Smooth muscle cell (in vitro differentiated cells): ENCODE measurements around the gene USP10. TPM values are rescaled to one million over a fixed set of nuclear protein-coding genes. Genes with fewer than 3 reads are reported as not detected.

Source experiments
- DNase-seq: peaks from one replicate; lab custom pipeline; 2025; ENCODE audit not compliant: unreplicated experiment; lab: John Stamatoyannopoulos, UW
- H2AFZ ChIP-seq: fragments of 200-600 bp; sonication (generic); 2 replicates; pipeline ENCODE4 v1.6.0; 2016; ENCODE audit warnings: antibody characterized with exemption, low read depth, mild to moderate bottlenecking
- H3F3A ChIP-seq: fragments of 200-600 bp; sonication (generic); 2 replicates; pipeline ENCODE4 v1.6.0; 2017; ENCODE audit warnings: antibody characterized with exemption, low read depth
- H3K27ac ChIP-seq: fragments of 200-600 bp; sonication (generic); 2 replicates; pipeline ENCODE4 v1.5.1; 2016; ENCODE audit warnings: low read depth, mild to moderate bottlenecking
- H3K27me3 ChIP-seq: fragments of 200-600 bp; sonication (generic); 2 replicates; pipeline ENCODE4 v1.6.1; 2016; ENCODE audit warnings: low read depth, mild to moderate bottlenecking
- H3K36me3 ChIP-seq: fragments of 200-600 bp; sonication (generic); 2 replicates; pipeline ENCODE4 v1.5.1; 2016; ENCODE audit warnings: low read depth
- H3K4me1 ChIP-seq: fragments of 200-600 bp; sonication (generic); 2 replicates; pipeline ENCODE4 v1.5.1; 2016; ENCODE audit warnings: low read depth
- H3K4me2 ChIP-seq: fragments of 200-600 bp; sonication (generic); 2 replicates; pipeline ENCODE4 v1.6.0; 2016; ENCODE audit warnings: mild to moderate bottlenecking
- H3K4me3 ChIP-seq: fragments of 200-600 bp; sonication (generic); 2 replicates; pipeline ENCODE4 v1.5.1; 2016; ENCODE audit warnings: mild to moderate bottlenecking
- H3K79me2 ChIP-seq: fragments of 200-600 bp; sonication (generic); 2 replicates; pipeline ENCODE4 v1.6.0; 2016; ENCODE audit warnings: low read depth, mild to moderate bottlenecking
- H3K9ac ChIP-seq: fragments of 200-600 bp; sonication (generic); 2 replicates; pipeline ENCODE4 v1.6.0; 2016; ENCODE audit warnings: low read depth
- H3K9me3 ChIP-seq: fragments of 200-600 bp; sonication (generic); replicated peaks from 2 replicates; pipeline ENCODE4 v1.5.1; 2016; ENCODE audit warnings: low read depth
- H4K20me1 ChIP-seq: fragments of 200-600 bp; sonication (generic); 2 replicates; pipeline ENCODE4 v1.6.0; 2016; ENCODE audit warnings: low read depth
- CTCF ChIP-seq: fragments of 200-600 bp; sonication (generic); IDR thresholded peaks from 2 replicates; pipeline ENCODE4 v1.5.1; 2017; ENCODE audit warnings: borderline replicate concordance, mild to moderate bottlenecking, antibody characterized with exemption; ENCODE audit not compliant: insufficient read depth, poor library complexity, severe bottlenecking
- WGBS: methylation state at CpG from one replicate; pipeline ENCODE4 v1.1.7; 2016; ENCODE audit warnings: low lambda C conversion rate; 5-methylcytosine and 5-hydroxymethylcytosine counted together
- polyA plus RNA-seq: library from polyadenylated mRNA; unstranded; fragments of >200 nt; fragmentation: Nextera tagmentation; extraction: Ambion mirVana; gene quantifications from 2 replicates; pipeline ENCODE4 v1.2.1, GENCODE V29; 2016
- total RNA-seq: library from RNA; depleted of rRNA; stranded (reverse); fragments of >200 nt; gene quantifications from 2 replicates; pipeline ENCODE4 v1.2.3, GENCODE V29; 2014

USP10 gene
- total and polyA plus RNA-seq, 2 experiments from 2014 or later, result 52.5 to 56.1 TPM

DNA sequence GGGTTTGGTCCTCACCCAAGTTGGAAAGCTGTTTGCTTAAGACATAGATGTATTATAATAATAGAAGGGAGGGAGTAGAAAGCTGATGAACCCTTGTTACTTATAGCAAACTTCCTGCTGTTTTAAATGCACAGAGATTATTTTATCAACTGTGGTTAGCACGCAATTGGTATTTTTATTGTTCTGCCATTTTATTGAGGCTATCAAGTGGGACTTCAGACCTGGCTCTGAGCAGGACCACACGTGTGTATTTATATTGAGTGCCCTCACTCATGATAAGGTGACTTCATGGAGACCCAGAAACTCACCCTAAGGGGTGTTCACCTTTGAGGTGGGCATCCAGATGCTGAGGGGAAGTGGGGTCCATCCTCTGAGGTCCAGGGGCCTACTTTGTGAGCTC, 34.4 kb upstream of the USP10 start:
- Histone ChIP-seq H3K4me2 (no peak overlapping the region), H2AFZ (no peak overlapping the region), H3K9me3 (no peaks in the 10 kb centered on the region), H3K27ac (no peak overlapping the region), H3K79me2 (no peaks in the 10 kb centered on the region), H3K4me1 (no peaks in the 10 kb centered on the region), H4K20me1 (no peaks in the 10 kb centered on the region), H3K9ac (no peak overlapping the region), H3K36me3 (peaks cover 4% of the 10 kb centered on the region), H3K27me3 (no peaks in the 10 kb centered on the region), H3K4me3 (no peak overlapping the region), H3F3A (no peaks in the 10 kb centered on the region)
- TF ChIP-seq CTCF, result no peak
- no peak for DNase-seq
- whole genome bisulfite sequencing, result 91% methylated on average over 2 of the region's 2 CpGs

DNA sequence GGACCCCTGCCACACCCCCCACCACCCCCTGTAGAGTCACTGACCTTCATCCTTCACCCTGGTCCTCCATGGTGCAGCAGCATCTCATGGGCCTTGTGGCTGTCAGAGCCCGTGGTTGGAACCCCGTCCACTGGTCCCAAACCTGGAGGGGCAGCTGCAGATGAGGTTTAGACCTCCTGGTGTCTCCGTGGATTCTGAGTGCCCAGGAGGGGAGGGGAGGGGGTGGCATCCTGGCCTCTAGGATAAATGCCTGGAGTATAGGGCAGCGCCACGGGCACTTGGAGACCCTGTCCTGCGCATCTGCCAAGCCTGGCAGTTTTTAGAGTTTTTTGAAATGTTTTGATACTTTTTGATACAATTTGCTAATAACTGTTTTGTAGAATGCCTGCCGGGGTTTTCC, 34.0 kb upstream of the USP10 start:
- Histone ChIP-seq H3K4me3 (no peak overlapping the region), H4K20me1 (no peaks in the 10 kb centered on the region), H3F3A (no peaks in the 10 kb centered on the region), H3K27me3 (no peaks in the 10 kb centered on the region), H3K4me1 (no peaks in the 10 kb centered on the region), H3K79me2 (no peaks in the 10 kb centered on the region), H3K9ac (no peak overlapping the region), H2AFZ (no peak overlapping the region), H3K27ac (no peak overlapping the region), H3K36me3 (peaks cover 4% of the 10 kb centered on the region), H3K4me2 (no peak overlapping the region), H3K9me3 (no peaks in the 10 kb centered on the region)
- no peak for DNase-seq
- WGBS, result 98% methylated on average over 7 of the region's 7 CpGs
- no peak for TF ChIP-seq CTCF

DNA sequence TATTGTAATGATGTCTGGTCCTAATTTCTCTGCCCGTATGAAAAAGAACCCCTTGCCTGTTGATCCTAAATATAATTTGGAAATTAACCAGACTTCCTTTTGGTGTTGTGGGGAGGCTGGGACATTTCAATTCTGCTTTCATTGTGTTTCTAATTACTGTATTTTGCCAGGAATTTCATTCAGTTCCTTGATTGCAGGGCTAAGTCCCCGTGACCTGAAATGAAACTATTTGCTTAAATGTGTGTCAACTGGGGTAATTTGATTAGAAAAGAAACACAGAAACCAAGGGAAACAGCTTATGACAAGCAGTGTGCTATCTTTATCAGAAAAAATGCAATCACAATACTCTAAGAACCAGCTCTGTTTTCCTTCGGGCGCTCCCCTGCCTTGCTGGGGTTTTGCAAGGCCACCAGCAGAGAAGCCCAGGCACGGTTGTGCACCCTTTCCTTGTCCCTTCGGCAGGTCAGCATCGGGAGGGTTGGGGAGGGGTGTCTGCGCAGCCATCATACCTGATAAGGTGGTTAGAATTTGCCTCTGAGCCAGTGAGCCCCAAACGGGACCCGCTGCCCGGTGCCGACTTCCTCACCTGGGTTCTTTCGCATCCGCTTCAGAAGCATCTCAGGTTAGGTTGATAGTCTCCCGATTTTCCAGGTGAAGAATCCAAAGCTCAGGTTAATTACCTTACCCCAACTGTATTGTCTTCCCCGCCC, 32.0 kb upstream of the USP10 start:
- DNase-seq, result no peak
- TF ChIP-seq CTCF, result no peak
- 82% methylated on average over 16 of the region's 16 CpGs for WGBS

GRCh38 chr16:84670063-84670462, 29.7 kb upstream of the USP10 start:
- WGBS, result 93% methylated on average over 12 of the region's 12 CpGs

More for the DNA sequence above, 32.0 kb upstream of the USP10 start:
- Histone ChIP-seq H3F3A (no peaks in the 10 kb centered on the region), H3K36me3 (no peaks in the 10 kb centered on the region), H3K4me2 (no peak overlapping the region), H4K20me1 (no peaks in the 10 kb centered on the region), H3K9ac (no peak overlapping the region), H3K79me2 (no peaks in the 10 kb centered on the region), H3K27me3 (no peaks in the 10 kb centered on the region), H3K4me1 (no peaks in the 10 kb centered on the region), H2AFZ (no peak overlapping the region), H3K9me3 (no peaks in the 10 kb centered on the region), H3K27ac (no peak overlapping the region), H3K4me3 (no peak overlapping the region)

More at GRCh38 chr16:84670063-84670462, 29.7 kb upstream of the USP10 start:
- no peaks in the 10 kb centered on the region for H3K36me3 ChIP-seq
- DNase-seq, result no peak
- no peak overlapping the region for H2AFZ ChIP-seq
- H3K4me3 ChIP-seq, result no peak overlapping the region
- no peak overlapping the region for H3K27ac ChIP-seq
- no peaks in the 10 kb centered on the region for H3F3A ChIP-seq
- H4K20me1 ChIP-seq, result no peaks in the 10 kb centered on the region
- no peaks in the 10 kb centered on the region for H3K27me3 ChIP-seq
- no peaks in the 10 kb centered on the region for H3K4me1 ChIP-seq
- no peak for TF ChIP-seq CTCF
- H3K79me2 ChIP-seq, result no peaks in the 10 kb centered on the region
- no peaks in the 10 kb centered on the region for H3K9me3 ChIP-seq
- no peak overlapping the region for H3K4me2 ChIP-seq
- H3K9ac ChIP-seq, result no peak overlapping the region
